Loucy (cell line): Measurements from ENCODE around the gene SLC50A1.

Source experiments
- EZH2phosphoT487 ChIP-seq: fragments of 200-600 bp; IDR thresholded peaks from 2 replicates; pipeline ENCODE4 v1.6.1; 2018; ENCODE audit warnings: antibody characterized with exemption, mild to moderate bottlenecking, moderate library complexity, borderline replicate concordance
- TF ChIP-seq, protein P1 (sequence below): fragments of 200-600 bp; sonication (generic); conservative IDR thresholded peaks from 2 replicates; pipeline ENCODE4 v1.5.1; 2014; ENCODE audit warnings: mild to moderate bottlenecking, antibody characterized with exemption, low read length

DNA sequence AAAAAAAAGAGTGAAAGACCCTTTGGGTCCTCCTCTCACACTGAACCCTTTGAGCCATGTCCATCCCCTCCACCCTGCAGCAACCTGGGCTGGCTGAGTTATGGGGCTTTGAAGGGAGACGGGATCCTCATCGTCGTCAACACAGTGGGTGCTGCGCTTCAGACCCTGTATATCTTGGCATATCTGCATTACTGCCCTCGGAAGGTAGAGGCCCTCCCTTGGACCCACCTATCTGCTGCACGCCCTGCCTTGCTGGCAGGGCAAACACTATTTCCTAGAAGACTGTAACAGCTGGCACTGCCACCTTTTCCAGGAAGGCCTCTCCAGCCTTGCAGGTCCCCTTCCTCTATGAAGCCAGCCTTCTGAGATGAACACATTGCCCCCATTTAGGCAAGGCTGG is 1.1 kb downstream of the SLC50A1 start:
- TF ChIP-seq, protein P1, sequence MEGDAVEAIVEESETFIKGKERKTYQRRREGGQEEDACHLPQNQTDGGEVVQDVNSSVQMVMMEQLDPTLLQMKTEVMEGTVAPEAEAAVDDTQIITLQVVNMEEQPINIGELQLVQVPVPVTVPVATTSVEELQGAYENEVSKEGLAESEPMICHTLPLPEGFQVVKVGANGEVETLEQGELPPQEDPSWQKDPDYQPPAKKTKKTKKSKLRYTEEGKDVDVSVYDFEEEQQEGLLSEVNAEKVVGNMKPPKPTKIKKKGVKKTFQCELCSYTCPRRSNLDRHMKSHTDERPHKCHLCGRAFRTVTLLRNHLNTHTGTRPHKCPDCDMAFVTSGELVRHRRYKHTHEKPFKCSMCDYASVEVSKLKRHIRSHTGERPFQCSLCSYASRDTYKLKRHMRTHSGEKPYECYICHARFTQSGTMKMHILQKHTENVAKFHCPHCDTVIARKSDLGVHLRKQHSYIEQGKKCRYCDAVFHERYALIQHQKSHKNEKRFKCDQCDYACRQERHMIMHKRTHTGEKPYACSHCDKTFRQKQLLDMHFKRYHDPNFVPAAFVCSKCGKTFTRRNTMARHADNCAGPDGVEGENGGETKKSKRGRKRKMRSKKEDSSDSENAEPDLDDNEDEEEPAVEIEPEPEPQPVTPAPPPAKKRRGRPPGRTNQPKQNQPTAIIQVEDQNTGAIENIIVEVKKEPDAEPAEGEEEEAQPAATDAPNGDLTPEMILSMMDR: no peak
- no peak for TF ChIP-seq EZH2phosphoT487
